Fibroblast of lung (primary cell): ENCODE measurements around the gene IL1RAPL2. TPM values are rescaled to one million over a fixed set of nuclear protein-coding genes. Genes with fewer than 3 reads are reported as not detected.

ENCODE experiments used
- DNase-seq, 2 donors: peaks; one replicate each; pipeline versions ENCODE4 v3.0.0 to v3.0.0-alpha.2; 2010; ENCODE audit warnings: low read depth in 2 of 2
- H2AFZ ChIP-seq: 2 replicates; pipeline ENCODE4 v1.5.1; 2012; ENCODE audit warnings: low read length, control low read depth, inconsistent platforms
- H3K27ac ChIP-seq: 2 replicates; pipeline ENCODE4 v1.5.1; 2011; ENCODE audit warnings: low read length, control low read depth; ENCODE audit not compliant: insufficient read depth
- H3K27me3 ChIP-seq: 2 replicates; pipeline ENCODE4 v1.5.1; 2011; ENCODE audit warnings: mild to moderate bottlenecking, low read length; ENCODE audit not compliant: control insufficient read depth, insufficient read depth
- H3K36me3 ChIP-seq: 2 replicates; pipeline ENCODE4 v1.5.1; 2011; ENCODE audit warnings: low read length; ENCODE audit not compliant: control insufficient read depth, insufficient read depth
- H3K4me1 ChIP-seq: 2 replicates; pipeline ENCODE4 v1.5.1; 2011; ENCODE audit warnings: low read length; ENCODE audit not compliant: control insufficient read depth, insufficient read depth; ENCODE audit errors: extremely low read depth
- H3K4me2 ChIP-seq: 2 replicates; pipeline ENCODE4 v1.5.1; 2011; ENCODE audit warnings: low read length, control low read depth; ENCODE audit not compliant: insufficient read depth; ENCODE audit errors: extremely low read depth
- H3K4me3 ChIP-seq, 4 experiments: fragments of 200-600 bp in 1 of 4; sonication (generic) in 1 of 4; replicated peaks in 1 of 4; 2 replicates each; pipeline ENCODE4 v1.5.1; 2011 to 2016; ENCODE audit warnings: low read length in 4 of 4, low read depth in 3 of 4, mild to moderate bottlenecking in 3 of 4, control low read depth in 2 of 4, inconsistent platforms in 1 of 4, mixed read lengths in 1 of 4; ENCODE audit not compliant: insufficient read depth in 1 of 4; ENCODE audit errors: control extremely low read depth in 1 of 4
- H3K79me2 ChIP-seq: 2 replicates; pipeline ENCODE4 v1.5.1; 2012; ENCODE audit warnings: mild to moderate bottlenecking, low read length, inconsistent platforms; ENCODE audit not compliant: control insufficient read depth, insufficient read depth
- H3K9ac ChIP-seq: 2 replicates; pipeline ENCODE4 v1.5.1; 2011; ENCODE audit warnings: mild to moderate bottlenecking, low read length, control low read depth; ENCODE audit not compliant: insufficient read depth
- H3K9me3 ChIP-seq: 2 replicates; pipeline ENCODE4 v1.5.1; 2012; ENCODE audit warnings: low read depth, low read length; ENCODE audit not compliant: control insufficient read depth, insufficient read depth
- H4K20me1 ChIP-seq: 2 replicates; pipeline ENCODE4 v1.5.1; 2011; ENCODE audit warnings: low read length; ENCODE audit not compliant: control insufficient read depth, insufficient read depth; ENCODE audit errors: extremely low read depth
- EZH2 ChIP-seq: IDR thresholded peaks from 2 replicates; pipeline ENCODE4 v1.5.1; 2012; ENCODE audit warnings: low read length, control low read depth, mild to moderate bottlenecking; ENCODE audit errors: missing control alignments
- polyA plus RNA-seq, 2 donors: library from polyadenylated mRNA; depleted of rRNA in 1 of 2; stranded (reverse) in 1 of 2; unstranded in 1 of 2; fragments of >200 nt; gene quantifications; 2 replicates each; pipeline ENCODE4 v1.2.1, GENCODE V29; 2011 to 2012; ENCODE audit warnings: missing spikeins in 1 of 2
- total RNA-seq: library from RNA; depleted of rRNA; stranded (reverse); fragments of >200 nt; gene quantifications from 2 replicates; pipeline ENCODE4 v1.2.1, GENCODE V29; 2014
- TF ChIP-seq, protein P1 (sequence below), 2 donors: IDR thresholded peaks in 1 of 2; conservative IDR thresholded peaks in 1 of 2; 1 replicate in 1 of 2; 2 replicates in 1 of 2; pipeline ENCODE4 v1.5.1; 2011 to 2012; ENCODE audit warnings: low read length in 2 of 2, control low read depth in 1 of 2, inconsistent platforms in 1 of 2, low read depth in 1 of 2, mild to moderate bottlenecking in 1 of 2

IL1RAPL2 gene
- total and polyA plus RNA-seq, 2 donors (not counting 1 experiment from before 2014, with no cell fraction given), result 0.22 TPM; not detected in 1

GRCh38 chrX:105297041-105297440, 731.0 kb downstream of the IL1RAPL2 start:
- Histone ChIP-seq H4K20me1 (no peaks in the 10 kb centered on the region), H2AFZ (no peak overlapping the region), H3K79me2 (no peaks in the 10 kb centered on the region), H3K27me3 (no peaks in the 10 kb centered on the region), H3K27ac (no peak overlapping the region), H3K9ac (no peak overlapping the region), H3K36me3 (no peaks in the 10 kb centered on the region), H3K4me2 (no peak overlapping the region), H3K9me3 (no peaks in the 10 kb centered on the region), H3K4me3 (no peak overlapping the region), H3K4me1 (no peaks in the 10 kb centered on the region)
- DNase-seq, result peak in 1 of 2 donors; percentile 7
- TF ChIP-seq EZH2, result no peak
- TF ChIP-seq, protein P1, sequence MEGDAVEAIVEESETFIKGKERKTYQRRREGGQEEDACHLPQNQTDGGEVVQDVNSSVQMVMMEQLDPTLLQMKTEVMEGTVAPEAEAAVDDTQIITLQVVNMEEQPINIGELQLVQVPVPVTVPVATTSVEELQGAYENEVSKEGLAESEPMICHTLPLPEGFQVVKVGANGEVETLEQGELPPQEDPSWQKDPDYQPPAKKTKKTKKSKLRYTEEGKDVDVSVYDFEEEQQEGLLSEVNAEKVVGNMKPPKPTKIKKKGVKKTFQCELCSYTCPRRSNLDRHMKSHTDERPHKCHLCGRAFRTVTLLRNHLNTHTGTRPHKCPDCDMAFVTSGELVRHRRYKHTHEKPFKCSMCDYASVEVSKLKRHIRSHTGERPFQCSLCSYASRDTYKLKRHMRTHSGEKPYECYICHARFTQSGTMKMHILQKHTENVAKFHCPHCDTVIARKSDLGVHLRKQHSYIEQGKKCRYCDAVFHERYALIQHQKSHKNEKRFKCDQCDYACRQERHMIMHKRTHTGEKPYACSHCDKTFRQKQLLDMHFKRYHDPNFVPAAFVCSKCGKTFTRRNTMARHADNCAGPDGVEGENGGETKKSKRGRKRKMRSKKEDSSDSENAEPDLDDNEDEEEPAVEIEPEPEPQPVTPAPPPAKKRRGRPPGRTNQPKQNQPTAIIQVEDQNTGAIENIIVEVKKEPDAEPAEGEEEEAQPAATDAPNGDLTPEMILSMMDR (conservative IDR thresholded peaks at IDR 0.05 in 1 of 2, IDR thresholded peaks at IDR 0.05 in 1 of 2; ENCODE audit: low read depth in 1 of 2, low read length in 2 of 2), result no peak

- Histone ChIP-seq H2AFZ (no peak overlapping the region), H3K27ac (no peak overlapping the region), H3K4me2 (no peak overlapping the region), H4K20me1 (peaks cover 1% of the 10 kb centered on the region), H3K79me2 (no peaks in the 10 kb centered on the region), H3K36me3 (no peaks in the 10 kb centered on the region), H3K27me3 (no peaks in the 10 kb centered on the region), H3K4me3 (no peak overlapping the region), H3K4me1 (no peaks in the 10 kb centered on the region), H3K9me3 (no peaks in the 10 kb centered on the region), H3K9ac (no peak overlapping the region)
- TF ChIP-seq EZH2, result no peak
- TF ChIP-seq, protein P1 (conservative IDR thresholded peaks at IDR 0.05 in 1 of 2, IDR thresholded peaks at IDR 0.05 in 1 of 2; ENCODE audit: low read depth in 1 of 2, low read length in 2 of 2), result no peak
- DNase-seq, result no peak
Observed at GRCh38 chrX:105299286-105299685, 733.3 kb downstream of the IL1RAPL2 start.

GRCh38 chrX:105302246-105302645, 736.2 kb downstream of the IL1RAPL2 start:
- H3K4me2 ChIP-seq, result no peak overlapping the region
- no peaks in the 10 kb centered on the region for H3K4me1 ChIP-seq
- no peaks in the 10 kb centered on the region for H3K27me3 ChIP-seq
- no peak overlapping the region for H3K4me3 ChIP-seq
- TF ChIP-seq, protein P1 (conservative IDR thresholded peaks at IDR 0.05 in 1 of 2, IDR thresholded peaks at IDR 0.05 in 1 of 2; ENCODE audit: low read depth in 1 of 2, low read length in 2 of 2), result no peak
- TF ChIP-seq EZH2, result no peak
- no peak overlapping the region for H2AFZ ChIP-seq
- H3K36me3 ChIP-seq, result no peaks in the 10 kb centered on the region
- no peak for DNase-seq
- H3K9ac ChIP-seq, result no peak overlapping the region
- no peaks in the 10 kb centered on the region for H3K9me3 ChIP-seq
- peaks cover 1% of the 10 kb centered on the region for H4K20me1 ChIP-seq
- H3K79me2 ChIP-seq, result no peaks in the 10 kb centered on the region
- H3K27ac ChIP-seq, result no peak overlapping the region
